ENCODE data around the gene PAM16.

DNA sequence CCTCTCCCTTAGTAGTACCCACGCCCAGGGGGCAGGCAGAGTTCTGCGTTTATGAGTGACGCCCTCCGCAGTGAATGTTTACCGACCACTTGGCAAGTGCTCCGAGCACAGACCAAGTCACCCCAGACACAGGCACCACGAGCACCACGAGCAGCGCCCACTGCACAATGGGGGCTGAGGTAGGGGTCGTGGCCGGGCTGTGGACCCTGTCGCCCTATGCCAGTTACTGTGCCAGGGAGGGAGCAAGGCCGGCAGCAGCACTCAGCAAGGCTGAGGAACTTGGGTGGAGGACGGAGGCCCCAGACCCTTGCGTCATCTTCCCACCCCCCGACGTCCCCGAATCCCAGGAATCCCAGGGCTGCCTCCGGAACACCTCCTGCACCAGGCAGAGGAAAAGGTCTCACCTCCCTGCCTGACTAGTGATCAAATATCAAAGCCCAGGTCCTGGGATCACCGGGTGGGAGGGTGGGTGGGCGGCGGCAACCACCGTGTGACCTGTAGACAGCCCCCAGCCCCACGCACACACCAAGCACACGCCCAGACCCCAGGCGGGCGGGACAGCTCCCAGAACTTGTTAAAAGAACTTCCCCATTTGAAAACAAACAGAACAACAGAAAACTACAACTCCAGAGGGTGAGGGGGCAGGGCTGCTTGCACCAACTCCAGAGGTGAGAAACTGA lies 25.9 kb upstream of the PAM16 start:
- no peak for TF ChIP-seq CTCF (IDR thresholded peaks at IDR 0.05; ENCODE audit: poor library complexity, severe bottlenecking)
- no peak for TF ChIP-seq EP300 (conservative IDR thresholded peaks at IDR 0.05; ENCODE audit: poor library complexity, severe bottlenecking)
- no peak for TF ChIP-seq RAD21 (conservative IDR thresholded peaks at IDR 0.05)
- TF ChIP-seq MXI1 (conservative IDR thresholded peaks at IDR 0.05; ENCODE audit: poor library complexity, severe bottlenecking), result no peak
- TF ChIP-seq TAF1 (IDR thresholded peaks at IDR 0.05; ENCODE audit: low read depth), result no peak
- no peak for TF ChIP-seq POLR2AphosphoS5 (IDR thresholded peaks at IDR 0.05)
- no peak for TF ChIP-seq EZH2 (IDR thresholded peaks at IDR 0.05; ENCODE audit: borderline replicate concordance, insufficient read depth, low read length, poor library complexity, severe bottlenecking)
- TF ChIP-seq REST (IDR thresholded peaks at IDR 0.05; ENCODE audit: borderline replicate concordance), result no peak
